Stimulated activated CD4-positive, alpha-beta T cell treated with anti-CD3 and anti-CD28 coated beads, Interleukin-2, amount 100 ng/mL, for 48 hours (primary cell): ENCODE results near the gene AOC1.
A peak's percentile ranks its signal among the peaks of the same experiment; 100 is the strongest.

ENCODE experiments used
- DNase-seq, 2 donors: peaks; one replicate each; pipeline ENCODE4 v3.0.0-alpha.2; 2020

Gene AOC1

GRCh38 chr7:150858236-150859197, 6.2 kb downstream of the AOC1 start:
- DNase-seq, result no peak

GRCh38 chr7:150860291-150860977, 8.1 kb downstream of the AOC1 start:
- no peak for DNase-seq

- DNase-seq, result no peak
Measured at GRCh38 chr7:150860978-150861295, 8.6 kb downstream of the AOC1 start.

GRCh38 chr7:150862356-150862755, 10.0 kb downstream of the AOC1 start:
- DNase-seq, result no peak

- no peak for DNase-seq
Measured at GRCh38 chr7:150863946-150864345, 11.6 kb downstream of the AOC1 start.

- no peak for DNase-seq
Measured at GRCh38 chr7:150866932-150867564, 14.7 kb downstream of the AOC1 start.

- DNase-seq, result no peak
Measured at GRCh38 chr7:150867605-150868004, 15.3 kb downstream of the AOC1 start.

- no peak for DNase-seq
Measured at GRCh38 chr7:150869467-150869866, 17.1 kb downstream of the AOC1 start.

GRCh38 chr7:150871601-150872000, 19.3 kb downstream of the AOC1 start:
- DNase-seq, result no peak

- DNase-seq, result no peak
Measured at GRCh38 chr7:150874401-150875198, 22.3 kb downstream of the AOC1 start.

- DNase-seq, result no peak
Measured at GRCh38 chr7:150875791-150876190, 23.5 kb downstream of the AOC1 start.

- peak; percentile 35 to 44 for DNase-seq
Measured at GRCh38 chr7:150876817-150877526, 24.7 kb downstream of the AOC1 start.

- no peak for DNase-seq
Measured at GRCh38 chr7:150877536-150877935, 25.2 kb downstream of the AOC1 start.

GRCh38 chr7:150879345-150879744, 27.0 kb downstream of the AOC1 start:
- no peak for DNase-seq

- DNase-seq, result no peak
Measured at GRCh38 chr7:150881189-150881588, 28.9 kb downstream of the AOC1 start.

GRCh38 chr7:150890853-150891584, 38.7 kb downstream of the AOC1 start:
- DNase-seq, result no peak

GRCh38 chr7:150891740-150892139, 39.4 kb downstream of the AOC1 start:
- DNase-seq, result no peak

- no peak for DNase-seq
Measured at GRCh38 chr7:150895809-150896208, 43.5 kb downstream of the AOC1 start.

GRCh38 chr7:150896562-150897209, 44.4 kb downstream of the AOC1 start:
- no peak for DNase-seq

- DNase-seq, result peak in 1 of 2 donors; percentile 41
Measured at GRCh38 chr7:150897502-150898474, 45.5 kb downstream of the AOC1 start.
